Measurements from ENCODE around the gene PRSS2.

Gene PRSS2

GRCh38 chr7:142787783-142788182 lies 17.0 kb downstream of the PRSS2 start:
- DNase-seq: no peak

GRCh38 chr7:142788303-142789289 lies 17.8 kb downstream of the PRSS2 start:
- DNase-seq: no peak

- DNase-seq: no peak
Measured at GRCh38 chr7:142789441-142789840, 18.7 kb downstream of the PRSS2 start.

- no peak for DNase-seq
Measured at GRCh38 chr7:142790056-142790455, 19.3 kb downstream of the PRSS2 start.

- no peak for DNase-seq
Measured at GRCh38 chr7:142790555-142790954, 19.8 kb downstream of the PRSS2 start.

- no peak for DNase-seq
Measured at GRCh38 chr7:142791502-142791901, 20.7 kb downstream of the PRSS2 start.

- DNase-seq: no peak
Measured at GRCh38 chr7:142792129-142792528, 21.4 kb downstream of the PRSS2 start.

- DNase-seq: no peak
Measured at GRCh38 chr7:142792593-142792992, 21.8 kb downstream of the PRSS2 start.

GRCh38 chr7:142793156-142793555 lies 22.4 kb downstream of the PRSS2 start:
- no peak for DNase-seq

GRCh38 chr7:142795339-142795863 lies 24.6 kb downstream of the PRSS2 start:
- DNase-seq: no peak

GRCh38 chr7:142796001-142796500 lies 25.3 kb downstream of the PRSS2 start:
- no peak for DNase-seq

GRCh38 chr7:142796501-142797390 lies 26.0 kb downstream of the PRSS2 start:
- DNase-seq: no peak

GRCh38 chr7:142797391-142798377 lies 26.9 kb downstream of the PRSS2 start:
- no peak for DNase-seq

GRCh38 chr7:142798451-142799436 lies 28.0 kb downstream of the PRSS2 start:
- DNase-seq: no peak

GRCh38 chr7:142799437-142799835 lies 28.7 kb downstream of the PRSS2 start:
- no peak for DNase-seq

GRCh38 chr7:142800088-142800487 lies 29.3 kb downstream of the PRSS2 start:
- DNase-seq: no peak

- DNase-seq: no peak
Measured at GRCh38 chr7:142800699-142801260, 30.0 kb downstream of the PRSS2 start.

- no peak for DNase-seq
Measured at GRCh38 chr7:142801601-142802295, 31.0 kb downstream of the PRSS2 start.

- no peak for DNase-seq
Measured at GRCh38 chr7:142802301-142802700, 31.5 kb downstream of the PRSS2 start.

GRCh38 chr7:142803901-142804300 lies 33.1 kb downstream of the PRSS2 start:
- no peak for DNase-seq
